ENCODE data around the gene KERA.

KERA gene

GRCh38 chr12:91077228-91077954 is 19.6 kb upstream of the KERA start:
- no peaks in the 10 kb centered on the region for H3K27me3 ChIP-seq
- DNase-seq = no peak
- no peaks in the 10 kb centered on the region for H3K36me3 ChIP-seq
- no peak for TF ChIP-seq CTCF (IDR thresholded peaks at IDR 0.05; ENCODE audit: low read depth, low read length)
- no peaks in the 10 kb centered on the region for H3K4me1 ChIP-seq
- H3K9me3 ChIP-seq = no peaks in the 10 kb centered on the region
- H3K4me3 ChIP-seq (ENCODE audit: low read depth, low read length) = no peak overlapping the region

GRCh38 chr12:91074851-91075250 is 17.0 kb upstream of the KERA start:
- Histone ChIP-seq H3K27me3 (no peaks in the 10 kb centered on the region), H3K4me1 (no peaks in the 10 kb centered on the region), H3K36me3 (no peaks in the 10 kb centered on the region), H3K4me3 (ENCODE audit: low read depth, low read length) (no peak overlapping the region), H3K9me3 (no peaks in the 10 kb centered on the region)
- no peak for TF ChIP-seq CTCF (IDR thresholded peaks at IDR 0.05; ENCODE audit: low read depth, low read length)
- DNase-seq = no peak

- H3K4me1 ChIP-seq = no peaks in the 10 kb centered on the region
- DNase-seq = no peak
- no peaks in the 10 kb centered on the region for H3K27me3 ChIP-seq
- H3K4me3 ChIP-seq (ENCODE audit: low read depth, low read length) = no peak overlapping the region
- H3K36me3 ChIP-seq = no peaks in the 10 kb centered on the region
- no peak for TF ChIP-seq CTCF (IDR thresholded peaks at IDR 0.05; ENCODE audit: low read depth, low read length)
- H3K9me3 ChIP-seq = no peaks in the 10 kb centered on the region
These were observed 16.4 kb upstream of the KERA start for GRCh38 chr12:91074154-91074709.

- TF ChIP-seq CTCF (IDR thresholded peaks at IDR 0.05; ENCODE audit: low read depth, low read length) = no peak
- DNase-seq = no peak
These were observed 15.6 kb upstream of the KERA start for GRCh38 chr12:91073426-91073825.

GRCh38 chr12:91072931-91073330 is 15.1 kb upstream of the KERA start:
- no peaks in the 10 kb centered on the region for H3K27me3 ChIP-seq
- DNase-seq = no peak

More at GRCh38 chr12:91073426-91073825, 15.6 kb upstream of the KERA start:
- H3K36me3 ChIP-seq = no peaks in the 10 kb centered on the region
- H3K4me3 ChIP-seq (ENCODE audit: low read depth, low read length) = no peak overlapping the region
- no peaks in the 10 kb centered on the region for H3K27me3 ChIP-seq
- no peaks in the 10 kb centered on the region for H3K9me3 ChIP-seq
- H3K4me1 ChIP-seq = no peaks in the 10 kb centered on the region

More at GRCh38 chr12:91072931-91073330, 15.1 kb upstream of the KERA start:
- no peaks in the 10 kb centered on the region for H3K4me1 ChIP-seq
- H3K4me3 ChIP-seq (ENCODE audit: low read depth, low read length) = no peak overlapping the region
- no peak for TF ChIP-seq CTCF (IDR thresholded peaks at IDR 0.05; ENCODE audit: low read depth, low read length)
- no peaks in the 10 kb centered on the region for H3K36me3 ChIP-seq
- H3K9me3 ChIP-seq = no peaks in the 10 kb centered on the region
